Measurements from ENCODE around the gene SLC35D1. TPM values are rescaled to one million over a fixed set of nuclear protein-coding genes. Genes with fewer than 3 reads are reported as not detected.

Gene SLC35D1
- total and polyA plus RNA-seq, 2 of the 8 experiments (the other 6 are each of a cell fraction or from before 2014, with no cell fraction given): 1.2 to 2.7 TPM

GRCh38 chr1:67009792-67010191 is 44.2 kb downstream of the SLC35D1 start:
- H4K91ac ChIP-seq (replicated peaks; ENCODE audit: insufficient read length, low read length): no peak overlapping the region
- FAIRE-seq: no peak
- no peaks in the 10 kb centered on the region for H3K9me3 ChIP-seq (ENCODE audit: insufficient read depth in 2 of 2, low read depth in 1 of 2, low read length in 1 of 2)
- TF ChIP-seq CBX5 (IDR thresholded peaks at IDR 0.05; ENCODE audit: low read depth, low read length): no peak
- H2BK15ac ChIP-seq (ENCODE audit: low read length): no peak overlapping the region
- H3K27me3 ChIP-seq (replicated peaks in 1 of 4; ENCODE audit: control insufficient read depth in 3 of 4, extremely low read depth in 1 of 4, insufficient read depth in 3 of 4, low read length in 3 of 4): no peaks in the 10 kb centered on the region
- no peak for DNase-seq (ENCODE audit: low read depth in 1 of 2, low spot score in 2 of 2)
- ChIA-PET POLR2A (ENCODE audit: partially characterized antibody) (no interaction called here), CTCF (ENCODE audit: partially characterized antibody) (interaction anchor here (3.4 kb wide), 1 partner anchor 14 kb away, joined by 11 read pairs; no protein-coding TSS in a partner anchor)
- H3K9ac ChIP-seq (replicated peaks in 1 of 4; ENCODE audit: extremely low read depth in 1 of 4, low read depth in 3 of 4, low read length in 3 of 4): no peak overlapping the region
- no peak overlapping the region for H2BK20ac ChIP-seq (ENCODE audit: low read length)
- no peaks in the 10 kb centered on the region for H3K23me2 ChIP-seq (ENCODE audit: low read depth, low read length)
- no peaks in the 10 kb centered on the region for H3K79me1 ChIP-seq (ENCODE audit: low read depth, low read length)
- H3K14ac ChIP-seq (ENCODE audit: insufficient read length): no peak overlapping the region
- H2AK5ac ChIP-seq (ENCODE audit: low read depth, low read length): no peak overlapping the region
- H2AFZ ChIP-seq (ENCODE audit: low read length): no peak overlapping the region
- H2BK120ac ChIP-seq (replicated peaks; ENCODE audit: low read depth, low read length): no peak overlapping the region
- no peak overlapping the region for H3K56ac ChIP-seq (replicated peaks; ENCODE audit: insufficient read length, low read depth, low read length)
- H4K5ac ChIP-seq (ENCODE audit: insufficient read length, low read depth, low read length): no peak overlapping the region
- no peak overlapping the region for H4K8ac ChIP-seq (ENCODE audit: extremely low read depth, insufficient read depth, low read length)
- H3K4me1 ChIP-seq (replicated peaks in 1 of 4; ENCODE audit: control insufficient read depth in 3 of 4, insufficient read depth in 4 of 4, low read length in 3 of 4): no peaks in the 10 kb centered on the region
- no peak overlapping the region for H3K18ac ChIP-seq (ENCODE audit: extremely low read depth, low read length)
- H4K20me1 ChIP-seq (replicated peaks in 1 of 2; ENCODE audit: control insufficient read depth in 1 of 2, insufficient read depth in 2 of 2, low read length in 2 of 2): no peaks in the 10 kb centered on the region
- 88% methylated on average over 3 of the region's 3 CpGs; no CpG with 5 or more reads in 1 of the 2 experiments for WGBS, 2 experiments (ENCODE audit: extremely low coverage in 1 of 2, insufficient coverage in 1 of 2, insufficient read length in 1 of 2, insufficient replicate concordance in 2 of 2, low coverage in 1 of 2, low lambda C conversion rate in 2 of 2, missing lambda C conversion rate in 1 of 2)
- no peaks in the 10 kb centered on the region for H3K36me3 ChIP-seq (ENCODE audit: control insufficient read depth in 2 of 4, insufficient read depth in 4 of 4, low read length in 3 of 4)
- H3K79me2 ChIP-seq (ENCODE audit: control insufficient read depth in 1 of 2, insufficient read depth in 2 of 2, low read length in 2 of 2): no peaks in the 10 kb centered on the region
- no peak overlapping the region for H2BK12ac ChIP-seq (ENCODE audit: low read depth, low read length)
- H3K23ac ChIP-seq (ENCODE audit: insufficient read length): no peak overlapping the region
- no peak overlapping the region for H3K4me3 ChIP-seq (ENCODE audit: extremely low read depth in 1 of 4, insufficient read depth in 2 of 4, low read depth in 3 of 4, low read length in 4 of 4)
- no peak overlapping the region for H3K27ac ChIP-seq (ENCODE audit: low read depth, low read length)
- no peak overlapping the region for H3K4me2 ChIP-seq (ENCODE audit: insufficient read depth in 1 of 2, low read depth in 2 of 2, low read length in 2 of 2)
- no peak overlapping the region for H2BK5ac ChIP-seq (ENCODE audit: low read depth, low read length)
- H3K4ac ChIP-seq (replicated peaks; ENCODE audit: insufficient read length, low read depth, low read length): no peak overlapping the region
